NCI-H526 (cell line): ENCODE data around the gene KBTBD4.
"Not testable (repeated sequence)": the region's sequence is repeated elsewhere in the genome, so short reads cannot be mapped to it uniquely, and the experiment has no call there.

Experiments used
- DNase-seq, 2 experiments: peaks; one replicate each; lab custom pipeline; 2025; lab: John Stamatoyannopoulos, UW

The KBTBD4 gene

GRCh38 chr11:47558695-47559094 lies 20.1 kb downstream of the KBTBD4 start:
- DNase-seq, result no peak

- DNase-seq, result not testable (repeated sequence)
Measured at GRCh38 chr11:47557004-47557403, 21.8 kb downstream of the KBTBD4 start.

GRCh38 chr11:47553406-47553743 lies 25.4 kb downstream of the KBTBD4 start:
- peak; percentile 85 to 94 for DNase-seq

- peak; percentile 85 to 98 for DNase-seq
Measured at GRCh38 chr11:47552566-47553405, 26.0 kb downstream of the KBTBD4 start, which contains the start of gene CELF1. Gene CELF1, minus strand, starts transcription at chr11:47553132. Its CDS starts 53,609 bp downstream, at chr11:47499523.

- DNase-seq, result peak; percentile 27 to 68
Measured at GRCh38 chr11:47552056-47552565, 26.7 kb downstream of the KBTBD4 start.

- DNase-seq, result peak in 1 of 2 experiments; percentile 40
Measured at GRCh38 chr11:47551086-47551485, 27.7 kb downstream of the KBTBD4 start.

- DNase-seq, result no peak
Measured at GRCh38 chr11:47550288-47551047, 28.3 kb downstream of the KBTBD4 start.

GRCh38 chr11:47546274-47546673 lies 32.5 kb downstream of the KBTBD4 start:
- DNase-seq, result not testable (repeated sequence)

GRCh38 chr11:47545298-47545697 lies 33.5 kb downstream of the KBTBD4 start:
- no peak for DNase-seq

- DNase-seq, result no peak
Measured at GRCh38 chr11:47541070-47541469, 37.7 kb downstream of the KBTBD4 start.

- DNase-seq, result no peak
Measured at GRCh38 chr11:47539681-47540039, 39.1 kb downstream of the KBTBD4 start.

- DNase-seq, result no peak
Measured at GRCh38 chr11:47538741-47539565, 39.8 kb downstream of the KBTBD4 start.

- DNase-seq, result no peak
Measured at GRCh38 chr11:47536915-47537314, 41.9 kb downstream of the KBTBD4 start.

- no peak for DNase-seq
Measured at GRCh38 chr11:47534704-47535251, 44.0 kb downstream of the KBTBD4 start.

- no peak for DNase-seq
Measured at GRCh38 chr11:47533690-47534151, 45.0 kb downstream of the KBTBD4 start.

GRCh38 chr11:47532597-47533213 lies 46.1 kb downstream of the KBTBD4 start:
- no peak for DNase-seq

GRCh38 chr11:47531666-47532065 lies 47.1 kb downstream of the KBTBD4 start:
- no peak for DNase-seq

GRCh38 chr11:47530721-47531120 lies 48.0 kb downstream of the KBTBD4 start:
- not testable (repeated sequence) for DNase-seq

- DNase-seq, result no peak
Measured at GRCh38 chr11:47529951-47530350, 48.8 kb downstream of the KBTBD4 start.

- DNase-seq, result no peak
Measured at GRCh38 chr11:47527186-47527585, 51.6 kb downstream of the KBTBD4 start.

- DNase-seq, result not testable (repeated sequence)
Measured at GRCh38 chr11:47526032-47526431, 52.7 kb downstream of the KBTBD4 start.
